Caco-2 (cell line): Measurements from ENCODE around the gene TBXAS1. TPM values are rescaled to one million over a fixed set of nuclear protein-coding genes. Genes with fewer than 3 reads are reported as not detected.
"Not testable (repeated sequence)": the region's sequence is repeated elsewhere in the genome, so short reads cannot be mapped to it uniquely, and the experiment has no call there.

Experiments used
- BruUV-seq: library from RNA; stranded (reverse); fragments of 400-500 nt; replicated peaks from 2 replicates; lab custom pipeline; 2021; lab: Mats Ljungman, UMichigan
- CTCF ChIA-PET: fragments of 300-600 bp; sonication (Branson Sonifier 250); formaldehyde crosslinking; loops from one replicate; lab custom pipeline; 2022; ENCODE audit warnings: antibody characterized with exemption; lab: Charles Lee
- POLR2A ChIA-PET: fragments of 300-600 bp; sonication (Branson Sonifier 250); formaldehyde crosslinking; loops from one replicate; lab custom pipeline; 2022; ENCODE audit warnings: antibody characterized with exemption; lab: Charles Lee
- DNase-seq, 2 experiments: peaks; one replicate each; pipeline versions ENCODE4 v3.0.0 to v3.0.0-alpha.2; 2020 to 2022
- H3K27me3 ChIP-seq: replicated peaks from 2 replicates; pipeline ENCODE4 v1.6.0; 2011; ENCODE audit warnings: low read length; ENCODE audit not compliant: control insufficient read depth, insufficient read depth
- H3K36me3 ChIP-seq: 2 replicates; pipeline ENCODE4 v1.5.1; 2011; ENCODE audit warnings: low read length; ENCODE audit not compliant: control insufficient read depth, insufficient read depth
- H3K4me1 ChIP-seq: fragments of 250-450 bp; sonication (Bioruptor Pico); 2 replicates; pipeline ENCODE4 v1.5.1; 2020; ENCODE audit warnings: mild to moderate bottlenecking
- H3K4me3 ChIP-seq: 2 replicates; pipeline ENCODE4 v1.5.1; 2011; ENCODE audit warnings: low read depth, mild to moderate bottlenecking, control low read depth, low read length
- H3K9me3 ChIP-seq: fragments of 250-450 bp; sonication (Bioruptor Pico); 2 replicates; pipeline ENCODE4 v1.5.1; 2020; ENCODE audit warnings: mild to moderate bottlenecking, moderate library complexity
- H3K27ac Mint-ChIP-seq: one replicate; pipeline ENCODE4 v1.8.0; 2022; ENCODE audit warnings: mixed read lengths; ENCODE audit not compliant: unreplicated experiment
- H3K27me3 Mint-ChIP-seq: one replicate; pipeline ENCODE4 v1.8.0; 2022; ENCODE audit warnings: mixed read lengths; ENCODE audit not compliant: insufficient read depth, unreplicated experiment
- H3K36me3 Mint-ChIP-seq: one replicate; pipeline ENCODE4 v1.8.0; 2022; ENCODE audit warnings: mild to moderate bottlenecking, mixed read lengths; ENCODE audit not compliant: insufficient read depth, unreplicated experiment
- H3K4me1 Mint-ChIP-seq: one replicate; pipeline ENCODE4 v1.8.0; 2022; ENCODE audit warnings: low read depth, mixed read lengths; ENCODE audit not compliant: unreplicated experiment
- H3K4me3 Mint-ChIP-seq: one replicate; pipeline ENCODE4 v1.8.0; 2022; ENCODE audit warnings: mild to moderate bottlenecking, moderate library complexity, mixed read lengths; ENCODE audit not compliant: unreplicated experiment
- H3K9me3 Mint-ChIP-seq: one replicate; pipeline ENCODE4 v1.8.0; 2022; ENCODE audit warnings: mixed read lengths; ENCODE audit not compliant: unreplicated experiment
- intact Hi-C: fragments of 100-400 bp; cut with micrococcal nuclease; formaldehyde crosslinking; loops from one replicate; pipeline ENCODE4 v1.10.0; 2022; ENCODE audit not compliant: unreplicated experiment
- total RNA-seq: library from RNA; stranded (reverse); gene quantifications from 2 replicates; pipeline ENCODE4 v1.2.3, GENCODE V29; 2022
- TF ChIP-seq, protein P1 (sequence below), 2 experiments: fragments of 200-600 bp in 1 of 2; IDR thresholded peaks; 1 replicate in 1 of 2; 2 replicates in 1 of 2; pipeline versions ENCODE4 v1.5.1 to v1.8.0; 2011 to 2022; ENCODE audit warnings: antibody characterized with exemption in 1 of 2, control low read depth in 1 of 2, inconsistent platforms in 1 of 2, low read depth in 1 of 2, low read length in 1 of 2, mild to moderate bottlenecking in 1 of 2, moderate library complexity in 1 of 2; ENCODE audit not compliant: insufficient read depth in 1 of 2, severe bottlenecking in 1 of 2, unreplicated experiment in 1 of 2

The TBXAS1 gene
- total RNA-seq, 1 experiment from 2014 or later = 1.6 TPM

DNA sequence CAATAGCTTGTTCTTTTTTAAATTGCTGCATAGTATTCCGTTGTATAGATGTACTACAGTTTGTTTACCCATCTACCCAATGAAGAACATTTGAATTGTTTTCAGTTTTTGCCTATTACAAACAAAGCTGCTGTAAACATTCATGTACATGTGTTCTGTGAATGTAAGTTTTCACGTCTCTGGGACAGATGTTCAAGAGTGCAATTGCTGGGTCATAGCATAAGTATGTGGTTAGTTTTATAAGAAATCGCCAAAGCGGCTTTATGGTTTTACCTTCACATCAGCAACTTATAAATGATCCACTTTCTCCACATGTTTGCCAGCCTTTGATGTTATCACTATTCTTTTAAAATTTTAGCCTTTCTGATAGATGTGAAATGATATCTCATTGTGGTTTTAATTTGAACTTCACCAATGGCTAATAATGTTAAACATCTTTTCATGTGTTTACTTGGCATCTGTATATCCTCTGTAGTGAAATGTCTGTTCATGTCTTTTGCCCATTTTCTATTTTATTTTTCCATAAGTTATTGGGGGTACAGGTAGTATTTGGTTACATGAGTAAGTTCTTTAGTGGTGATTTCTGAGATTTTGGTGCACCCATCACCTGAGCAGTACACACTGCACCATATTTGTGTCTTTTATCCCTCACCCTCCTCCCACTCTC lies 73.5 kb downstream of the TBXAS1 start:
- Mint-ChIP-seq H3K27ac (no peak overlapping the region), H3K9me3 (no peaks in the 10 kb centered on the region), H3K4me1 (no peaks in the 10 kb centered on the region), H3K27me3 (peaks cover 10% of the 10 kb centered on the region), H3K36me3 (no peaks in the 10 kb centered on the region), H3K4me3 (no peak overlapping the region)
- Histone ChIP-seq H3K4me1 (no peaks in the 10 kb centered on the region), H3K4me3 (no peak overlapping the region), H3K27me3 (no peaks in the 10 kb centered on the region), H3K9me3 (no peaks in the 10 kb centered on the region; the same call in none of the 2 replicates), H3K36me3 (no peaks in the 10 kb centered on the region)
- ChIA-PET POLR2A (no interaction called here), CTCF (no interaction called here)
- no peak for DNase-seq
- intact Hi-C loops = no loop called here
- no TSS peak for BruUV-seq
- TF ChIP-seq, protein P1, sequence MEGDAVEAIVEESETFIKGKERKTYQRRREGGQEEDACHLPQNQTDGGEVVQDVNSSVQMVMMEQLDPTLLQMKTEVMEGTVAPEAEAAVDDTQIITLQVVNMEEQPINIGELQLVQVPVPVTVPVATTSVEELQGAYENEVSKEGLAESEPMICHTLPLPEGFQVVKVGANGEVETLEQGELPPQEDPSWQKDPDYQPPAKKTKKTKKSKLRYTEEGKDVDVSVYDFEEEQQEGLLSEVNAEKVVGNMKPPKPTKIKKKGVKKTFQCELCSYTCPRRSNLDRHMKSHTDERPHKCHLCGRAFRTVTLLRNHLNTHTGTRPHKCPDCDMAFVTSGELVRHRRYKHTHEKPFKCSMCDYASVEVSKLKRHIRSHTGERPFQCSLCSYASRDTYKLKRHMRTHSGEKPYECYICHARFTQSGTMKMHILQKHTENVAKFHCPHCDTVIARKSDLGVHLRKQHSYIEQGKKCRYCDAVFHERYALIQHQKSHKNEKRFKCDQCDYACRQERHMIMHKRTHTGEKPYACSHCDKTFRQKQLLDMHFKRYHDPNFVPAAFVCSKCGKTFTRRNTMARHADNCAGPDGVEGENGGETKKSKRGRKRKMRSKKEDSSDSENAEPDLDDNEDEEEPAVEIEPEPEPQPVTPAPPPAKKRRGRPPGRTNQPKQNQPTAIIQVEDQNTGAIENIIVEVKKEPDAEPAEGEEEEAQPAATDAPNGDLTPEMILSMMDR (IDR thresholded peaks at IDR 0.05; ENCODE audit: insufficient read depth in 1 of 2, low read depth in 1 of 2, low read length in 1 of 2, severe bottlenecking in 1 of 2, unreplicated experiment in 1 of 2) = no peak

DNA sequence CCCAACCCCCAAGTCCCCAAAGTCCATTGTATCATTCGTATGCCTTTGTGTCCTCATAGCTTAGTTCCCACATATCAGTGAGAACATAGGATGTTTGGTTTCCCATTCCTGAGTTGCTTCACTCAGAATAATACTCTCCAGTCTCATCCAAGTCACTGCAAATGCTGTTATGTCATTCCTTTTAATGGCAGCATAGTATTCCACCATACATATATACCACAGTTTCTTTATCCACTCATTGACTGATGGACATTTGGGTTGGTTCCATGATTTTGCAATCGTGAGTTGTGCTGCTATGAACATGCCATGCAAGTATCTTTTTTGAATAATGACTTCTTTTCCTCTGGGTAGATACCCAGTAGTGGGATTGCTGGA lies 74.0 kb downstream of the TBXAS1 start:
- DNase-seq, intact Hi-C loops, H3K4me3 Mint-ChIP-seq, H3K27me3 ChIP-seq, H3K9me3 ChIP-seq, BruUV-seq, POLR2A ChIA-PET, H3K4me3 ChIP-seq, CTCF ChIA-PET, H3K27ac Mint-ChIP-seq, H3K9me3 Mint-ChIP-seq, H3K36me3 ChIP-seq, H3K4me1 Mint-ChIP-seq, H3K36me3 Mint-ChIP-seq, H3K4me1 ChIP-seq: not testable (repeated sequence)
- peaks cover 13% of the 10 kb centered on the region for H3K27me3 Mint-ChIP-seq

DNA sequence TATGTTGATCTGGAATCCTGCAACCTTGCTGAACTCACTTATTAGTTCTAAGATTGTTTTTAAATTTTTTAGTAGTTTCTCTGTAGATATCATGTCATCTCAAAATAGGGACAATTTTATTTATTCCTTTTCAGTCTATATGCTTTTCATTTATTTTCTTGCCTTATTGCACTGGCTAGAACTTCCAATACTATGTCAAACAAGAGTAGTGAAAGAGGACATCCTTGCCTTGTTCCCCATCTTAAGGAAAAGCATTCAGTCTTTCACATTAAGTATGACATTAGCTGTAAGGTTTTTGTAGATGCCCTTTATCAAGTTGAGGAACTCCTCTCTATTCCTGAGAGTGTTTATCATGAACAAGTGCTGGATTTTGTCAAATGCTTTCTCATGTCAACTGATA lies 77.8 kb downstream of the TBXAS1 start:
- H3K4me1 ChIP-seq = no peaks in the 10 kb centered on the region
- no TSS peak for BruUV-seq
- no peak for DNase-seq
- peaks cover 31% of the 10 kb centered on the region for H3K27me3 Mint-ChIP-seq
- H3K27ac Mint-ChIP-seq = no peak overlapping the region
- intact Hi-C loops = no loop called here
- no peak overlapping the region for H3K4me3 Mint-ChIP-seq
- H3K4me1 Mint-ChIP-seq = no peaks in the 10 kb centered on the region
- no peaks in the 10 kb centered on the region for H3K36me3 Mint-ChIP-seq
- no peak overlapping the region for H3K4me3 ChIP-seq
- ChIA-PET POLR2A (no interaction called here), CTCF (no interaction called here)
- no peaks in the 10 kb centered on the region for H3K9me3 Mint-ChIP-seq
- no peaks in the 10 kb centered on the region for H3K36me3 ChIP-seq
- no peaks in the 10 kb centered on the region for H3K27me3 ChIP-seq
- H3K9me3 ChIP-seq = no peaks in the 10 kb centered on the region; the same call in none of the 2 replicates
- TF ChIP-seq, protein P1 (IDR thresholded peaks at IDR 0.05; ENCODE audit: insufficient read depth in 1 of 2, low read depth in 1 of 2, low read length in 1 of 2, severe bottlenecking in 1 of 2, unreplicated experiment in 1 of 2) = no peak
